Adrenal gland (tissue), 5 donors: Measurements from ENCODE around the gene PTH1R.

Experiments
- POLR2A ChIP-seq, 2 donors: fragments of 450-650 bp; IDR thresholded peaks; one replicate each; pipeline ENCODE4 v1.6.1; 2017; ENCODE audit warnings: antibody characterized with exemption in 2 of 2, mild to moderate bottlenecking in 2 of 2, moderate library complexity in 1 of 2
- TF ChIP-seq, protein P1 (sequence below), 6 experiments: fragments of 450-650 bp in 4 of 6; fragments of 200-600 bp in 2 of 6; sonication (generic) in 1 of 6; IDR thresholded peaks; 1 replicate in 5 of 6; 2 replicates in 1 of 6; pipeline versions ENCODE4 v1.5.1 to v1.8.0; 2016 to 2021; ENCODE audit warnings: antibody characterized with exemption in 6 of 6, mild to moderate bottlenecking in 2 of 6, moderate library complexity in 1 of 6
- donor health status: DM: no; HTN: no; CAD: no.

DNA sequence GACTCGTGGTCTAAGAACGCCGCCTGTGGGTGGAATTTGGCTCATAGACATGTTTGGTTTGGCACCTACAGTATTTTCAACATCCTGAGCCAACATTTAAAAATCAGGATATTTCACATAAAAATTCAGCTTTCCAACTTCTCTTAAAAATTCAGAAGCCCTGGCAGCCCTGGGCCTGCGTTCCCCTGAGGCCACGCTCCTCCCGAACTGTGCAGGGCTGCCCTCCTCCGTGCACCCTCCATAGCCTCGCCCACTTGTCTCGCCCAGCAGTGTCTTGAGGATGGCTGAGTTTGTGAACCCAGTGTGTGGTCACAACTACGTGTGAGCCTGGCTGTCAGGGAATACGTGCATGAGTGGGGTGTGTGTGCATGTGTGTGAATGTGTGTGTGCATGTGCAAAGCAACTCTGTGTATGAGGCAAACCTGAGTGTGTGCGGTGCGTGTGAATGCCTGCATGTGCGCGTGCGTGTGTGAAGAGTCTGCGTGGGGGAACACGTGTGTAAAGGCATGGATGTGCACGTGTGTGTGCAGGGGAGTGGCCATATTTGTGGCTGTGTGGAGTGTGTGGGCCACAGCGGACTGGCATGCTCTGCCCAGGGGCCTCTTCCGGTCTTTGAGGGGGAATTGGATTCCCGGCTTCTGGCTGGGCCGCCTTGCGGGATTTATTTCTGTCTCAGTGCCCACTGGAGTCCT, 30.9 kb downstream of the PTH1R start:
- TF ChIP-seq, protein P1, sequence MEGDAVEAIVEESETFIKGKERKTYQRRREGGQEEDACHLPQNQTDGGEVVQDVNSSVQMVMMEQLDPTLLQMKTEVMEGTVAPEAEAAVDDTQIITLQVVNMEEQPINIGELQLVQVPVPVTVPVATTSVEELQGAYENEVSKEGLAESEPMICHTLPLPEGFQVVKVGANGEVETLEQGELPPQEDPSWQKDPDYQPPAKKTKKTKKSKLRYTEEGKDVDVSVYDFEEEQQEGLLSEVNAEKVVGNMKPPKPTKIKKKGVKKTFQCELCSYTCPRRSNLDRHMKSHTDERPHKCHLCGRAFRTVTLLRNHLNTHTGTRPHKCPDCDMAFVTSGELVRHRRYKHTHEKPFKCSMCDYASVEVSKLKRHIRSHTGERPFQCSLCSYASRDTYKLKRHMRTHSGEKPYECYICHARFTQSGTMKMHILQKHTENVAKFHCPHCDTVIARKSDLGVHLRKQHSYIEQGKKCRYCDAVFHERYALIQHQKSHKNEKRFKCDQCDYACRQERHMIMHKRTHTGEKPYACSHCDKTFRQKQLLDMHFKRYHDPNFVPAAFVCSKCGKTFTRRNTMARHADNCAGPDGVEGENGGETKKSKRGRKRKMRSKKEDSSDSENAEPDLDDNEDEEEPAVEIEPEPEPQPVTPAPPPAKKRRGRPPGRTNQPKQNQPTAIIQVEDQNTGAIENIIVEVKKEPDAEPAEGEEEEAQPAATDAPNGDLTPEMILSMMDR (IDR thresholded peaks at IDR 0.05), result peak in 1 of 6 experiments; percentile 36
- no peak for TF ChIP-seq POLR2A (IDR thresholded peaks at IDR 0.05)
